Measurements from ENCODE around the gene RMRP.
A peak's percentile ranks its signal among the peaks of the same experiment; 100 is the strongest.

The RMRP gene

GRCh38 chr9:35691334-35691650 lies 33.5 kb upstream of the RMRP start:
- Histone ChIP-seq H3K4me1 (ENCODE audit: insufficient read depth, low read length) (peaks cover 30% of the 10 kb centered on the region), H3K9ac (ENCODE audit: low read depth, low read length) (peak overlapping the region; percentile 87)

DNA sequence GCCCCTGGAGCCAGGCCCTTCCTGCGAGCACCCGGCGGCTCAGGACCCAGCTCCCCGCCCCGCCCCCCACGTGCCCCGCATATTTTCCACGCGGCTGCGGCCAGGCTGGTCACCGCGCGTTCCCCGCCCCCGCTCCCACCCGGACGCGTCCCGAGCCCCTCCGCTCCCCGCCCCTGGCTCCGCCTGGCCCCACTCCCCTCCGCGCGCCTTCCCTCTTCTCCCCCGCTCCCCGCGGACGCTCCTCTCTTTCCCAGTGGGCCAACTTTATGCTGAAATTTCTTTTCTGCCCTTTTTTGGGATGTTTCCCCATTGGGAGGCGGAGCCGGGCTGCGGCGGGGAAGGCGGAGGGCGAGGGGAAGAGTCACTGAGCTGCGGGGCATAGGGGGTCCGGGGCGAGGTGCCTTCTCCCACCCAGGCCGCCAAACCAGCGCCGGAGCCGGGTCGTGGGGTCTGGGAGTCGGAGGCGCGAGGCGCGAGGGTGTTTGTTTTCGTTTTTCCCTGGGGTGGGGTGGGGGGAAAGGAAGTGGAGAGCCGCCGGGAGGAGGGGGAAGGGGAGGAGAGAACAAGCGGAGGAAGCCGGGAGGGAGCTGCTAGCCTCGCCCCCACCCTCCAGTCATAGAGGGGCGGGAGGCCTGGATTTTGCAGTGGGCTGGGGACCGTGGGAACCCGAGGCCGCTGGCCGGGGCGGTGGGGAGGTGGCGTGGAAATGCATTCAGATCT lies 33.0 kb upstream of the RMRP start:
- peak overlapping the region; percentile 82 for H3K27ac ChIP-seq (ENCODE audit: low read length)
- DNase-seq, result peak; percentile 85

More at GRCh38 chr9:35691334-35691650, 33.5 kb upstream of the RMRP start:
- DNase-seq (no peak), ATAC-seq (ENCODE audit: insufficient read depth, low read depth) (no peak)
- Histone ChIP-seq H4K20me1 (ENCODE audit: insufficient read depth, low read length) (no peaks in the 10 kb centered on the region), H3K4me2 (ENCODE audit: insufficient read depth, low read length) (peak overlapping the region; percentile 82), H3K4me3 (ENCODE audit: low read depth in 1 of 2, low read length in 2 of 2) (peak overlapping the region; percentile 65 to 68; a peak in 3 of 4 replicates), H3K27ac (ENCODE audit: low read length) (peak overlapping the region; percentile 82), H3K79me2 (ENCODE audit: insufficient read depth, low read length) (peaks cover 5% of the 10 kb centered on the region), H3K36me3 (ENCODE audit: insufficient read depth, low read length) (peaks cover 20% of the 10 kb centered on the region), H2AFZ (ENCODE audit: low read depth, low read length) (peak overlapping the region; percentile 83), H3K9me3 (ENCODE audit: insufficient read depth, low read length, severe bottlenecking) (no peaks in the 10 kb centered on the region), H3K27me3 (ENCODE audit: insufficient read depth, low read length, poor library complexity) (no peaks in the 10 kb centered on the region)
- TF ChIP-seq CTCF (IDR thresholded peaks at IDR 0.05; ENCODE audit: borderline replicate concordance, extremely low read depth, low read length, poor library complexity, severe bottlenecking), result no peak
- TF ChIP-seq EZH2 (IDR thresholded peaks at IDR 0.05; ENCODE audit: borderline replicate concordance, low read depth, low read length, severe bottlenecking), result no peak

DNA sequence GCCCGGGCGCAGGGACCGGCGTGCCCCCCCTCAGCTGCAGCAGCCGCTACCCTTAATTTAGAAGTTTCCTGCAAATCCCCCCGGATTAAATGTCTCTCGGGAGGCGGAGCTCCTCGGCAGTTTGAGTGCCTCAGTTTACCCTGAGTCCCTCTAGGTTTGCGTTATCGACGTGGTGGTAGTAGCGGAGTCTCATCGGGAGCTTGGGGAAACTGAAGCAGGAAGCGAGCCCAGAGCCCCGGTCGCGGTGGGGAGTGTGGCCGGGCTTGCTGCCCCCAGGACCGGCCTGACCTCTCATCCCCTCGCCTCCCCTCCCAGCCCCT lies 32.4 kb upstream of the RMRP start:
- Histone ChIP-seq H3K9ac (ENCODE audit: low read depth, low read length) (peak overlapping the region; percentile 87), H3K36me3 (ENCODE audit: insufficient read depth, low read length) (peaks cover 21% of the 10 kb centered on the region), H4K20me1 (ENCODE audit: insufficient read depth, low read length) (no peaks in the 10 kb centered on the region), H3K9me3 (ENCODE audit: insufficient read depth, low read length, severe bottlenecking) (no peaks in the 10 kb centered on the region), H3K27me3 (ENCODE audit: insufficient read depth, low read length, poor library complexity) (no peaks in the 10 kb centered on the region), H3K27ac (ENCODE audit: low read length) (peak overlapping the region; percentile 82), H3K4me1 (ENCODE audit: insufficient read depth, low read length) (peaks cover 30% of the 10 kb centered on the region), H3K4me2 (ENCODE audit: insufficient read depth, low read length) (peak overlapping the region; percentile 82), H2AFZ (ENCODE audit: low read depth, low read length) (no peak overlapping the region), H3K79me2 (ENCODE audit: insufficient read depth, low read length) (peaks cover 5% of the 10 kb centered on the region), H3K4me3 (ENCODE audit: low read depth in 1 of 2, low read length in 2 of 2) (peak overlapping the region; percentile 65 to 68; a peak in 3 of 4 replicates)
- DNase-seq, result no peak
- TF ChIP-seq CTCF (IDR thresholded peaks at IDR 0.05; ENCODE audit: borderline replicate concordance, extremely low read depth, low read length, poor library complexity, severe bottlenecking) (no peak), EZH2 (IDR thresholded peaks at IDR 0.05; ENCODE audit: borderline replicate concordance, low read depth, low read length, severe bottlenecking) (no peak)
- ATAC-seq (ENCODE audit: insufficient read depth, low read depth), result no peak

More for the DNA sequence above, 33.0 kb upstream of the RMRP start:
- Histone ChIP-seq H3K27me3 (ENCODE audit: insufficient read depth, low read length, poor library complexity) (no peaks in the 10 kb centered on the region), H2AFZ (ENCODE audit: low read depth, low read length) (peak overlapping the region; percentile 83), H3K4me2 (ENCODE audit: insufficient read depth, low read length) (peak overlapping the region; percentile 82), H3K9me3 (ENCODE audit: insufficient read depth, low read length, severe bottlenecking) (no peaks in the 10 kb centered on the region), H3K4me3 (ENCODE audit: low read depth in 1 of 2, low read length in 2 of 2) (peak overlapping the region; percentile 65 to 68), H4K20me1 (ENCODE audit: insufficient read depth, low read length) (no peaks in the 10 kb centered on the region), H3K9ac (ENCODE audit: low read depth, low read length) (peak overlapping the region; percentile 87), H3K36me3 (ENCODE audit: insufficient read depth, low read length) (peaks cover 17% of the 10 kb centered on the region), H3K79me2 (ENCODE audit: insufficient read depth, low read length) (peaks cover 5% of the 10 kb centered on the region), H3K4me1 (ENCODE audit: insufficient read depth, low read length) (peaks cover 30% of the 10 kb centered on the region)
- TF ChIP-seq EZH2 (IDR thresholded peaks at IDR 0.05; ENCODE audit: borderline replicate concordance, low read depth, low read length, severe bottlenecking) (no peak), CTCF (IDR thresholded peaks at IDR 0.05; ENCODE audit: borderline replicate concordance, extremely low read depth, low read length, poor library complexity, severe bottlenecking) (no peak)
- peak; percentile 90 for ATAC-seq (ENCODE audit: insufficient read depth, low read depth)

Measured in DND-41 (cell line).